H1 (cell line): ENCODE data around the gene ROBO4. TPM values are rescaled to one million over a fixed set of nuclear protein-coding genes. Genes with fewer than 3 reads are reported as not detected.

ENCODE experiments used
- SUZ12 ChIP-seq: fragments of 200-600 bp; sonication (generic); IDR thresholded peaks from 2 replicates; pipeline ENCODE4 v1.6.1; 2012; ENCODE audit warnings: mild to moderate bottlenecking, inconsistent platforms, low read length, moderate library complexity, mixed read lengths
- polyA plus RNA-seq, 7 experiments: library from polyadenylated mRNA; depleted of rRNA in 3 of 7; stranded (reverse) in 5 of 7; unstranded in 2 of 7; fragments of >200 nt in 5 of 7; fragments of 200-250 nt in 2 of 7; gene quantifications; 1 replicate in 5 of 7; 2 replicates in 1 of 7; 4 replicates in 1 of 7; pipeline versions ENCODE4 v1.2.1 to v1.2.3, GENCODE V29; 2011 to 2013; ENCODE audit warnings: missing spikeins in 2 of 7, mixed read lengths in 2 of 7
- total RNA-seq: library from RNA; stranded (reverse); fragmentation: NEBNext Ultra II Directional; extraction: Animal tissue kit (Norgen Biotek cat#: 25700); gene quantifications from 2 replicates; pipeline ENCODE4 v1.2.1, GENCODE V29; 2021

Gene ROBO4
- total and polyA plus RNA-seq, 2 of the 8 experiments (the other 6 are each of a cell fraction or from before 2014, with no cell fraction given), result 0.03 TPM; not detected in 1

DNA sequence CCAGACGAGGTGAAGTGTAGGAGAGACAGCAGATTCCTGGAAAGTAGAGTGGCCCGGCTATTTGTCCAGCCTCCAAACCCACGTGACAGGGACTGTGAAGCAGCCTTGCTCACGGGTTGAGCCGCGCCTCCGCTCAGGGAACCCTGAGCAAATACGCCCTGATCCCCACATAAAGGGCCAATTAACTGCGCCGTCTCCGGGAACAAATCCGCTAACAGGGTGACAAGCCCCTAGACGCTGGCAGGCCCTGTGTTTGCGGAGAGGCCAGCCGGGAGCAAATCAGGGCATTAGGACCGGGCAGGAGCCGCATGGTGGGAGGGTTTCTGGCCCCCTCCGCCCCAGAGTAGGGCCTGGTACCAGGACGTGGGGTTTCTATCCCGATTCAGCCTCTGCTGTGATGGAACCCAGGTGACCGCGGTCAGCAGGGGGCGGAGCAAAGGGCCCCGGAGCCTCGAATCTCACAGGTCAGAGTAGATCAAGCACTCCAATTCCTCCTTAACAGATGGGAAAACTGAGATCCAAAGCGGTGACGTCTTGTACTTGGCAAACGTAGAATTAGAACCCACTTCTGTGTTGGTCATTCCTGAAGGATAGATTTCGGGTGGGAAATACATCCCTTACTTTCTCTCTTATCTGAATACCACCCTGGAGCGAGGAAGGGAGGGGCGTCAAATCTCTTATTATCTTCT, 34.4 kb downstream of the ROBO4 start (continued):
- TF ChIP-seq SUZ12, result peak; percentile 33
